Stimulated activated CD8-positive, alpha-beta memory T cell treated with anti-CD3 and anti-CD28 coated beads, Interleukin-2, amount 100 ng/mL, for 48 hours (primary cell): ENCODE measurements around the gene SLC35E3.

ENCODE experiments used
- DNase-seq, 2 donors: peaks; one replicate each; pipeline ENCODE4 v3.0.0-alpha.2; 2020; ENCODE audit warnings: low read depth in 2 of 2

SLC35E3 gene

GRCh38 chr12:68769941-68770340 is 24.0 kb downstream of the SLC35E3 start:
- DNase-seq: no peak

- DNase-seq: no peak
Observed at GRCh38 chr12:68771223-68771925, 25.4 kb downstream of the SLC35E3 start.

- no peak for DNase-seq
Observed at GRCh38 chr12:68772714-68773113, 26.7 kb downstream of the SLC35E3 start.

GRCh38 chr12:68773582-68773981 is 27.6 kb downstream of the SLC35E3 start:
- no peak for DNase-seq

- no peak for DNase-seq
Observed at GRCh38 chr12:68775121-68775630, 29.2 kb downstream of the SLC35E3 start.

- no peak for DNase-seq
Observed at GRCh38 chr12:68776976-68777610, 31.1 kb downstream of the SLC35E3 start.

GRCh38 chr12:68779280-68779679 is 33.3 kb downstream of the SLC35E3 start:
- no peak for DNase-seq

- DNase-seq: no peak
Observed at GRCh38 chr12:68780731-68781130, 34.8 kb downstream of the SLC35E3 start.

GRCh38 chr12:68781728-68782127 is 35.8 kb downstream of the SLC35E3 start:
- no peak for DNase-seq

- DNase-seq: no peak
Observed at GRCh38 chr12:68784015-68784414, 38.0 kb downstream of the SLC35E3 start.

GRCh38 chr12:68785358-68785757 is 39.4 kb downstream of the SLC35E3 start:
- no peak for DNase-seq

GRCh38 chr12:68785823-68786222 is 39.8 kb downstream of the SLC35E3 start:
- no peak for DNase-seq

- no peak for DNase-seq
Observed at GRCh38 chr12:68786929-68787328, 41.0 kb downstream of the SLC35E3 start.

GRCh38 chr12:68788554-68789143 is 42.7 kb downstream of the SLC35E3 start:
- no peak for DNase-seq

- DNase-seq: no peak
Observed at GRCh38 chr12:68789144-68789878, 43.3 kb downstream of the SLC35E3 start.

GRCh38 chr12:68790081-68790951 is 44.3 kb downstream of the SLC35E3 start:
- DNase-seq: no peak

GRCh38 chr12:68790952-68791234 is 44.9 kb downstream of the SLC35E3 start:
- DNase-seq: no peak

- no peak for DNase-seq
Observed at GRCh38 chr12:68791897-68792481, 46.0 kb downstream of the SLC35E3 start.

GRCh38 chr12:68792952-68793351 is 47.0 kb downstream of the SLC35E3 start:
- no peak for DNase-seq

- DNase-seq: no peak
Observed at GRCh38 chr12:68793436-68793835, 47.5 kb downstream of the SLC35E3 start.

- DNase-seq: no peak
Observed at GRCh38 chr12:68793975-68794652, 48.1 kb downstream of the SLC35E3 start.
